GM21786 (cell line): ENCODE results near the gene CENPX.

Source experiments
- ATAC-seq: cut with Tn5 transposase; IDR thresholded peaks from one replicate; pipeline ENCODE4 v1.9.1; 2021; ENCODE audit not compliant: unreplicated experiment

CENPX gene

DNA sequence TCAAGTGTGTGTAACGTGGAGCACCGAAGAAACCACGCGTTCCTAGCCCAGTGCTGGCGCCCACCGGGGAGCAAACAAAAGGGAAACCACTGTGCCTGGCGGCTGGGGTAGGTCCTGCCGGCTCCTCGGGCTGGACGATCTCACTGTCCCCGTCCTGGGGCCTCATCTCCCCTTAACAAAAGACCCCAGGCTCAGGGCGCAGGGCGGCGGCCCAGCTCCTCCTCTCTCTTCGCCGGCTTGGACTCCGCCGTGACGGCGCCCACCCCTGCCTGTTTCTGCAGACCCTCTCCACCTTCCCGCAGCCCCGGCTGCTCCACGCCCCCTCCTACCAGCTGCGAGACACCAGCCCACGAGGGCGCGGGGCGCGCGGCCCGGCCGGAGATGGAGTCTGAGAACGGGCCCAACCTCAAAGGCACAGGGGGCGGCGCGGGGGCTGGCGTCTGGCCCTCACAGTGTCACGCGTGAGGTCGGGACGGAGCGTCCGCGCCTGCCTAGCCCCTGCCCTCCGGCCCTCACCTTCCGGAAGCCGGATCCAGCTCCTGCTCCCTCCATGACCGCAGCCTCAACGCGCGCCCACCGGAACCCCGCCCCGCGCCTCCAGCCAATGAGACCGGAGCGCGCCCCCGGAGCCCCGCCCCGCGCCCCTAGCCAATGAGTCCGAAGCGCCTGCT, at the start of gene CENPX:
TSS of gene CENPX (minus strand) at position 569 of the 671 bp plus-strand sequence. CDS start at position 552, 17 bp downstream.
- ATAC-seq, result no peak

DNA sequence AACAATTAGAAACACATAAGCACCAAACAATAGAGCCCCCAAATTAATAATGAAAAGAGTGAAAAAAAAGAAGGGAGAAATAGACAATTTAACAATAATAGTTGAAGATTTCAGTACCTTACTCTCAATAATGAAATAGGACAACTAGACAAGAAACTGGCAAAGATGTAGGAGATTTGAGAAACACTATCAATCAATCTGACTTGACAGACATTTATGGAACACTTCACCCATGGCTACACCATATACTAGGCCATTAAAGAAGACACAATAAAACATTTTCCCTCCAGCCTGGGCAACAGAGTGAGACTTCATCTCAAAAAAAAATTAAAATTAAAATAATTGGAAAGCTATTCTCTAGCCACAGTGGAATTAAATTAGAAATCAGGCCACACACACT, 47.9 kb upstream of the CENPX start:
- no peak for ATAC-seq

DNA sequence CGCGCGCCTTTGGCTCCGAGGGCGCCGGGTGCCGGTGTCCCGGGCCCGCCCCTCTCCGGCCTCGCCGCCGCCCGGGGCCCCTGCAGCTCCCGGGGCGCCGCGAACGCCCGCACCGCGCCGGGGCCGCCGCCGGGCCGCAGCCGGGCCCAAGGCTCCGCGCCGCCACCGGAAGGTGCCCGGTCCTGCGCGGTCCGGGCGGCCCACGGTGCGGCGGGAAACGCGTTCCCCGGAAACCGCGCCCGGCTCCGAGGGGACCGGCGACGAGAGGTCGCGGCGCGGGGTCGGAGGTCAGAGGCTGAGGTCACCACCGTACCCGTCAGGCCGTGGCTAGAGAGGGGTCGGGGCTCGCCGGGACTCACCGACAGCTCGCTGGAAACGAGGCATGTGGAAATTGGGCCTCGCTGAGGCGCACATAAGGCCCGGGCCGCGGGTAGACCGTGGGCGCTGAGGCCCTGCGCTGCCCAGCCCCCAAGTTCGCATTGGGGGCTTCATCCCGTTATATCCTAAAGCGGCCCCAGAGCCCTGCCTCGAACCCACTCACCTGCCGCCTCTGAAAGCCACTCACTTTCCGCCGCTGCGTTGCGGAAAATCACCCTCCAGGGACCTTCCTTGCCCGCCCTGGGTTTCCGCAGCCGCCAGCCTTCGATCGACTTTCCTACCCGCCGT, 43.1 kb upstream of the CENPX start, which contains the start of gene DUS1L:
TSS of gene DUS1L (minus strand) at position 167 of the 666 bp plus-strand sequence. CDS start 745 bp downstream, outside the sequence.
- ATAC-seq, result peak; percentile 56

DNA sequence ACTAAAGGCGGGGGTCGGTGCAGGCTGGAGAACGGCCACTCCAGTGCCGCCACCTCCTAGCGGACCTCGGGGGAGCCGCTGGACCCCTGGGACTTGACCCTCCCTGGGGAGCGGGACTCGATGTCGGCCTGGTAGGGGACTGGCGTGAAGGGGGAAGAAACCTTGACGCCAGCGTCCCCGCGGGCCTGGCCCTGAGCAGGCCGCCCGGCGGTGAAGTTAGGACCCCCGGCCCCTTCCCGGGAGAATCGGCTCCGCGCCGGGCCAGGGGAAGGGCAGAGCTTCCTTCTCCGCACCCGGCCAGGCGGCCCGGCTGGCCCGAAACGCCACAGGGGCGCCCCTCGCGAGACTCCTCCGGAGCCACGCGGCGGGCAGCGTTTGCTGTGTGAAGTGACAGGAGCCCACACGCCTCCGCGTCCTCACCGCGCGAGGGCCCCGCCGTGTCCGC, 42.5 kb upstream of the CENPX start:
- no peak for ATAC-seq

DNA sequence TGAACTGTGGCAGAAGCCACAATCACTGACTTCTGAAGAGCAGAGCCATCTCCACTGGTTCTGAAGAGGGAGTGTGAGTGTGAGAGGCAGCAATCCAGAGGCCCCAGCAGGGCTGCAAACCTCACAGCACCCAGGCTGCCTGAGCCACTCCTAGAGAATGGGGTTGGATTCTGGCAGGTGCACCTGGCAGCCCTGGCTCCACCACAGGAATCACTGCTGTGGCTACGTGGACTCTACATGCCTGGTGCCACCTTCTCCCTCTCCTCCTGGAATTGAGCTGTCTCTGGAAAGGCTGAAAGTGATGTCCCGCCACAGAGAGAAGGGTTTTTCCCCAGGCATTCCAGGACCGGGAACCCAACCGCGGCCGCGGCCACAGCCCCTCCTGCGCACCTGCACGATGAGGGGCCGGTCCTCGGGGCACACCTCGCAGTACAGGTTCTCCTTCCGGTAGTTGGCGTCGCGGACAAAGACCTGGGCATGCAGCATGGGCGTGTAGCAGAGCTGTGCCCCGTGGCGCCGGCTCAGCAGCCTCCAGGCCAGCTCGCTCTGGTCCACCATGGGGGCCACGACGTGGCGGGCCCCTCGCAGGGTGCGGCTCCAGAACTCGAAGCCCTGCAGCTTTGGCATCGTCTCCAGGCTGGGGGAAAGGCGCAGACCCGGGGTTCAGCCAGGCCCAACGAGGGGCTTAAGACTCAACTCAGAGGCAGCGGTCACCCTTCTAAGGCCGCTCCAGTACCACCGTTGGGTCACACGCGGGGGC, 41.9 kb upstream of the CENPX start:
- ATAC-seq, result no peak

DNA sequence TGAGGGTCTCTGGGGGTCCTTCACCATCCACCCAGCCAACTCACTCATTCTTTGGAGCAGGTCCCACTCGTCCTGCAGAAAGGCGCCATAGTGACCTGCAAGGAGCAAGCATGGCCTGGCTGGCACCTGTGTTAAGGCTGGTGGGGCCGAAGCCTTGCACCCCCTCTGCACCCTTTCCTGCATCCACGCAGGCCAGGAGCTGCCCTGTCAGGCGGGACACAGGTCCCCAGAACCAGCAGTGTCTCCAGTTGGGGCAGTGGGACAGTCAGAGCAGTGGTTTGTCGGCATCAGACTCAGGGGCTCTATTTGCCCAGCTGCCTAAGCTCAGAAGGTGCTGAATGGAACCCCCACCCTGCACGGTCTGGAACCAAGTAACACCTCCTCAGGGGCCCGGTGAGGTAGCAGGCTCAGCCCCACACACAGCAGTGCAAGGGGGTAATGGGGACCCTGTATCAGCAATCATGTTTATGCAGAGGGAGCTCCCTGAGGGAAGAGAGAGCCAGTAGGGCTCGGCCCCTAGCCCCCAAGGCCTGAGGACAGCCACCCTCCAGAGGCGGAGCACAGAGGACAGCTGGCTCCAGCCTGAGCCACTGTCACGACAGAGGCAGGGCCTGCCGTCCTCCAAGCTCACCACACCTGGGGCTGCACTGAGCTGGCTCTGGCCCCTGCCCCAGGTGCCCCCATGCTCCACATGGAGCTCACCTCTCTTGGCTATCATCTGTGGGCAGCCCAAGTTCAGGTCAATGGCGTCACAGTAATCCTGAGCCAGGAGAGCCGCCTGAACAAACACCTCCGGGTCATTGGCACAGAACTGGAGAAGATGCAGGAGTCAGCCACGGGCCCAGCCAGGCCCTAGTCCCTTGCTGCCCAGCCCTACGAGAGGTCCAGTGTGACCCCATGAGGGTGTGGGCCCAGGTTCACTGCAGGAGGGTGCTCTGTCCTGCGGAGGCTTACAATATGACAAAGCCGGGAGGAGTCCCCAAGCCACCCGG, 41.0 kb upstream of the CENPX start:
- ATAC-seq, result no peak

DNA sequence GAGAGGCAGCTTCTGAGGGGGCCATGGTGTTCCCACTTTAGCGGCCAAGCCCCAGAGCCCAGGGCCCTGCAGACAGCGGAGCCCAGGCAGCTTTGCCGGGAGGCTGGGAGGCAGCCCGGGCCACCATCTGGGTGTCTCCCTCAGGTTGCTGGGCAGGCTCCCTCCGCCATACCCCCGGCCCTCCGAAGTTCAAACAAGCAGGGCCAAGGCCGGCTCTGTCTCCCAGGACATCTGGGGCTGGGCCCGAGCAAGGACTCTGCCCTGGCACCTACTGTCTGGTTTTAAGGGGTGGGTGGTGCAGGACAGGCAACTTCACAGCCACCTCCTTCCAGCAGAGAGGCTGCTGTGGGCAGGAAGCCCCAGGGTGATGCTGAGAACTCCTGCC, 40.3 kb upstream of the CENPX start:
- no peak for ATAC-seq

DNA sequence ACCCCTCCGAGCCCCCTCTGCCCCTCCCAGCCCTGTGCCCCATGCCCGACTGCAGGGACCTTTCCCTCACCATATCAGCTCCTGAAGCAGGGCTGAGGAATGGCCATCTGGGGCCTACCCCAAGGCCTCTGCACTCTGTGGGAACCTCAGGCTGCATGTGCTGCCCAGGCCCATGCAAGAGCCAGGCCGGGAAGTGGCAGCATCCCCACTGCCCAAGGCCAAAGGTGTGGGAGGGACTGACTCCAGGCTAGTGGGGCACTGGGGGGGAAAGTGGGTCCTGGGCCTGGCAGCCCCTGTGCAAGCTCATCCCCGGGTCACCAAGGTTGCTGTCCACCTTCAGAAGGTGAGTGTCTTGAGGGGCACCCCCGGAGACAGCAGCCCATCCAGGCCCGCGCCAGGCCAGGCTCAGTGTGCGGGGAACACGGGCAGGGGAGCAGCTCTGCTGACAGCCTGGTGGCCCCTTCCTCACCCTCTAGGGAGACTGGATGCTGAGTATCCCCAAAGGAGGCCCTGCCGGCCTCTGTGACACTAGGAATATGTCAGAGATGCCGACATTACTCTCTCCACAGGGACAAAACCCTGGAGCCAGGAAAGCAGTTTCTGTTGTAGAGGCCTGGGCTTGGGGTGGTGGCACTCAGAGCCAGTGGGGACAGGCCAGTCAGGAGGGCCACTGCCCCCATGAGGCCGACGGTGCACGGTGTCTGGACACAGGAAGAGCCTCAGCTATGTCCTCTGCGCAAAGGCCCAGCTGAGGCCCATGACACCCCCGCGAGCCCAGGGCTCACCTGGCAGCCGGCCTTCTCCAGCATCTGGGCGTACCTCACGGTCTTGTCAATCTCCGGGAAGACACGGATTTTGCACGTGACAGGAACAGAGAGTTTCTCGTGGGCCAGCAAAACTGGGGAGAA, 39.7 kb upstream of the CENPX start:
- ATAC-seq, result no peak

DNA sequence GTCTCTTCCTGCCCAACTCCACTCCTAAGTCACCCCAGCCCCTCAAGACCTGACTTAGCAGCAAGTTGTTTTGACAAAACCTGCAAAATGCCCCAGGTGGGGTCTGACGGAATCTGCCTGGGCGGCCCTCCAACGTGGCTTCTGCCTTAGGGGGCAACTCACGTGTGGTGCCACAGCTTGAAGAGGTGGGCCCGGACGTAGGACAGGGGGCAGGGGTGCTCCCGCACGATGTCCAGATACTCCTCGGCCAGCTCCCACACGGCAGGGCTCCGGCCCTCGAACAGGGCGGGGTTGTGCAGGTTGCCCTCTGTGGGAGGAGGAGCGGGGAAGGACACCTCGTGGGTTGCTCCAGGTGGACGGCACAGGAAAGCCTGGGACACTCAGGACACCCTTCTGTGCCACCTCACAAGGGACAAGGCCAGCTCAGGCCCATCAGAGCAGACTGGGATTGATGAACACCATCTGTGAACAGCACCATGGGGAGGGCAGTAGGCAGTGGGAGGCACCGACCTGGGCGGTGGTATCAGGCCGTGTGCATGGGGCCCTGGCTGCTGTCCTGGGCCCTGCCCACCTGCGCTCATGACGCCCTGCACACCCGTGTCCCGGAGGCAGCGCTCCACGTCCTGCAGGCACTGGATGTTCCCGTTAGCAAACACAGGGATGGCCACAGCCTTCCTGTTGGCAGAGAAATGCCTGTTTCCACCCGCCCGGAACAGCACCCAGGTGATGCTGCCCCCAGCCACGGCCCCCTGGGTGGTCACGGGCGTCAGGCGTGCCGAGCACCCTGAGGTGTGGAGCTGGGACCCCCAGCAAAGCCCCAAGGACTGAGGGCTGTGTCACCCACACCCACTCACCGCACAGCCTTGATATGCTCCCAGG, 38.6 kb upstream of the CENPX start:
- ATAC-seq, result no peak

DNA sequence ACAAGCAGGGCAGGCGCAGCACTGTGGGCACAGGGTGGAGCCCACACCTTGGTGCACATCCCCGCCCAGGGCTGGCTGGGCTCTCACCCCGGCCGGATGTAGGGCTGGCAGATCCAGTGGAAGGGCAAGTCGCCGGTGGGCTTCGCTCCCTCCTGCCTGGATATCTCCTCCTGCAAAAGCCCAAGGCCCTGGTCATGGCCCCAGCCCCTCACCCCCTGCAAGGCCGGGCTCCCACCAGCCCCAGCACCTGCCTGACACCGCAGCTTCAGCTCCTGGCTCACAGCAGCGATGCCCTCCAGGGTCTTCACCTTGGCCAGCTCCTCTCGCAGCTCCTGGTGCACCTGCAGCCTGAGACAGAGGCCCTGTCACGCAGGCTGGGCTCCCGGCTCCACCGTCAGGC, 37.9 kb upstream of the CENPX start:
- ATAC-seq, result no peak

DNA sequence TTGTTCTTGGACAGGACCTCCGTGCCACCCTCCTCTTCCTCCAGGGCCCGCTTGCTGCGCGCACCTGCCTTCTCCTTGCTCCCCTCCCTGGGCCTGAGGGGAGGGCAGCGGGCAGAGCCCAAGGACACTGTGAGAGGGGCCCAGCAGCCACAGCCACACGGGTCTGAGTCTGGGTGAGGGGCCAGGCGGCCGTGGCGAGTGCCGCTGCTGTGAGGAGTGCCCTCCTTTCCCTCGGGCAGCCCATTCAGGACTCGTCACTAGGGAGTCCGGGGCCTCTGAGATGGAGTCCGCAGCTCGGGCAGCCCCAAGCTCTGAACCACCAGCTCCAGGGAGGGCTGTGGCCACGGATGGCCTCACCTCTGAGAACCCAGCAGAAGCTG, 37.3 kb upstream of the CENPX start:
- ATAC-seq, result no peak

DNA sequence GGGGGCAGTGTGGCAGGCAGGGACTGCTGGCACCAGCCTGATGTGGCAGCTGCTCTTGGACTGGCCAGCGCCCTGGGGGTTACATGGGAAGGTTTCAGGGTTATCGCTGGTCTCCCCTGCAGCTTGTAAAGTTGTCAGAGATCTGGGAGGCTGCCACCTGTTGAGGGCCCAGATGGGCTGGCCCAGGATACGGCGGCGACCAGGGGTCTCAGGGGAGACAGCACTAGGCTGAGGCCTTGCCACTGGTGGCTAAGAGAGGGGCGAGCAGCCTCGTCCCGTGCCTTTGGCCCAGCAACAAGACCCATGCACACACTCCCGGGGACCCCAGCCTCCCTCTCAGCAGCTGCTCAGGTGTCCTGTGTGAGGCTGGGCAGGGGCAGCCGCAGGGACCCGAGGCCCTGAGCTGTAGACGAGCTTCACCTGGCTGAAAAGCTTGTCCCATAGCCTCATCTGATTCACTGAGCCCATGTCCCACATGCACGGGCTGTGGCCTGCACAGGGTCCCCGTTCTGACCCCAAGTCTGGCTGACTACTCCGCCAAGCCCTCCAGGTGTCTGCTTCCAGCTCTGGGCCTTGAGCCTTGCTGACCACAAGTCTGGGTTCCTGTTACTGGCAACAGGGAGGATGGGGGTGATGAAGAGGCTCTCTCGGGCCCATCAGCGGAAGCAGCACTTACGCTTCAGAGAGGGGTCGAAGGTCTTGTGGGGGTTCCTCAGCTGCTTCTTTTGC, 36.8 kb upstream of the CENPX start:
- ATAC-seq, result no peak

DNA sequence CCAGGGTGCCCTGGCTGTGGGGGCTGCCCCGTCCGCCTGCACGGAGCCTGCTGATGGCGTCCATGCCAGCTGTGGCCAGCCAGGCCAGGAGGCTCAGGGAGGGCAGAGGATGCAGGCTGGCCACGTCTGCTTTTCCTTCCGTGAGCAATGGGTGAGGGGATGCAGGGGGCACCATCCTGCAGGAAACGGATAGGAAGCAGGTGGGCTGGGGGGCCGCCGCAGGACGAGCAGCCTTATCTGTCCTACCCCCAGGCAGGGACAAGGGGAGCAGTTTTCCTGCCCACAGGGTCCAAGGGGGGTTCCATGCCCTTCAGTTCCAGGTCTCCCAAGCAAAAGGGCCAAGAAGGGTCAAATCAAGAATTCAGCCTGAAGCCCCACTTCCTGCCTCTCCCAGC, 36.2 kb upstream of the CENPX start:
- no peak for ATAC-seq

DNA sequence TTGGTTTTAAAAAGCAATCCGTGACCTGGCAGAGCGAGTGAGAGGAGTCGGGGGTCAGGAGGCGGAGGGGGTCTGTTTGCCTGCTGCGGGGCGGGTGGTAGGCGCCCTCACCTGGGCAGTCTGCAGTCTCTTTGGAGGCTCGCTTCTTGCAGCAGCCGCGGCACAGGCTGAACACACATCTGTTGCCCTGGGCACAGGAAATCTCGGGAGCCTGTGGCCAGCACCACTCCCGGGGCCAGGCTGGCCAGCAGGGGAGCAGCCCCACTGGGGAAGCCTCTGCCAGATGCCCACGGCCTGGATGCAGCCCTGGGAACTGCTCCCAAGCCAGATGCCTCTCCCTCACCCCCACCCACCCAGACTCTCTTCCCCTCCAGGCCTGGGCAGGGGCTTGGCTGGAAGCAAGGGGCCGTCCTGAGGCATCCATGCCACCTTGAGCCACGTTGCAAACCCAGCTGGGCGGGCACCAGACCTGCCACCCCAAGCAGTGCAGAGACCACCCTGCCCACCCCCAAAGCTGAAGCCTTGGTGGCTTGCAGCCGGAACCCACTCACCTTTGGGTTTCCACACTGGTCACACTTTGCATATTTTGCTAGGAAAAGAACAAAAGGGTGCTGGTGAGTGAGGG, 35.7 kb upstream of the CENPX start:
- no peak for ATAC-seq

DNA sequence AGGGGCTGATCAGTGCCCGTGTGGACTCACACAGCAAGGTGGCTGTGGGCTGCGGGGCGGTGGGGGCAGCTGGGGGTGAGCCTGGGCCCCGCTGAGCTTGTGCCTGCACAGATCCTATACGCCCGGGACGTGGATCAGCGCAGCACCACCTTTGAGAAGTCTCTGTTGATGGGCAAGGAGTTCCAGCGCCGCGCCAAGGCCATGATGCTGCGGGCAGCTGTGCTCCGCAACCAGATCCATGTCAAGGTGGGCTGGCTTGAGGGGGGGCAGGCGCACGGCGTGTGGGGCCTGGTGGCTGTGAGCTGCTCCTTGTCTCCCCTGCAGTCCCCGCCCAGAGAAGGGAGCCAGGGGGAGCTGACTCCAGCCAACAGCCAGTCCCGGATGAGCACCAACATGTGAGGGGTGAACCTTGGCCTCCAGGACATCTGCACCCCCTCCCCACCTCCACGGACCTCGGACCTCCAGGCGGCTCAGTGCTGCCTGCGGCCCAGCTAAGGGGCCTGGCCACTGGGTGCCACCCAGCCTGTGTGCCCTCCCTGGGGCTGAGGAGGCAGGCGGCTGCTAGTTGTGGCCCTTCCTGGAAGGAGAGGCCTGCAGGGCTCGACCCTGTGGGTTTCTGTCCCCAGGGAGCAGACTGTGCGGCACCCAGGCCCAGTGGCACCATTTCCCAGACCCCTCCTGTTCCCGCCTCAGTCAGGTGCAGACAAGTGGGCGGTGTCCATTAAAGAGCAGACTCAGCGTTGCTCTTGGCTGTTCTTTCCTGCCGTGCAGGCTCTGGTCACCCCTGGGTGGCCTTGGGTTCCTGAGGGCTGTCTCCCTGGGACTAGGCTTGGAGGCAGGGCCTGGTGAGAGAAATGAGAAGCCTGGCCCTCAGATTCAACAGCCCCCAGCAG, 34.3 kb upstream of the CENPX start:
- no peak for ATAC-seq

DNA sequence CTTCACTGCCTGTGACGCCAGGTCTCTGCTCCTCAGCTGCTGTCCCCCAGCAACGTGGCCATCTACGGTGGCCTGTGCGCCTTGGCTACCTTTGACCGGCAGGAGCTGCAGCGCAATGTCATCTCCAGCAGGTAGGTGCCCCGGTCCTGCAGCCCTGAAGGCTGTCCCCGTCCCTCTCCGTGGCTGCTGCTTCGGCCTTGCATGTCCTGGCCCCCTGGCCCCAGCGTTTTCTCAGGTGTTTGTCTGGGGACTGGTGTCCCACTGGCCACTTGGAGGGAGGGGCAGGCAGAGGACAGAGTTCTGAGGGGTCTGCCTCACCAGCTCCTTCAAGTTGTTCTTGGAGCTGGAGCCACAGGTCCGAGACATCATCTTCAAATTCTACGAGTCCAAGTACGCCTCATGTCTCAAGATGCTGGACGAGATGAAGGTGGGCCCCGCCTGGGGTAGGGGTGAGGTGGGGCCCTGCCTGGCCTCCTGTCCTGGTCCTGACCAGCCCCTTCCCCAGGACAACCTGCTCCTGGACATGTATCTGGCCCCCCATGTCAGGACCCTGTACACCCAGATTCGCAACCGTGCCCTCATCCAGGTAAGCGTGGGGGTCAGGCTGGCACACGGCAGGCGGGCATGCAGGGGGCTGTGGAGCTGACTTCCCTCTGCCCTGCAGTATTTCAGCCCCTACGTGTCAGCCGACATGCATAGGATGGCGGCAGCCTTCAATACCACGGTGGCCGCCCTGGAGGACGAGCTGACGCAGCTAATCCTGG, 33.5 kb upstream of the CENPX start:
- no peak for ATAC-seq
